Thoracic aorta (tissue), 2 donors: ENCODE results near the gene SLC28A1. TPM values are rescaled to one million over a fixed set of nuclear protein-coding genes. Genes with fewer than 3 reads are reported as not detected.
"Not testable (repeated sequence)": the region's sequence is repeated elsewhere in the genome, so short reads cannot be mapped to it uniquely, and the experiment has no call there.

ENCODE experiments used
- ATAC-seq: fragments of 150-250 bp; one replicate; pipeline ENCODE4 v1.8.0; 2017; ENCODE audit warnings: low read depth; ENCODE audit not compliant: insufficient number of reproducible peaks, low FRiP score
- DNase-seq: peaks from one replicate; pipeline ENCODE4 v3.0.0-alpha.2; 2020; ENCODE audit warnings: low spot score
- H3K27ac ChIP-seq, 2 donors: fragments of 200-600 bp; sonication (generic); 1 replicate in 1 of 2; 2 replicates in 1 of 2; pipeline ENCODE4 v1.5.1; 2016; ENCODE audit warnings: mild to moderate bottlenecking in 2 of 2, moderate library complexity in 2 of 2
- H3K27me3 ChIP-seq: fragments of 200-600 bp; sonication (generic); replicated peaks from 2 replicates; pipeline ENCODE4 v1.6.0; 2016; ENCODE audit warnings: mild to moderate bottlenecking; ENCODE audit not compliant: insufficient read depth
- H3K36me3 ChIP-seq: fragments of 200-600 bp; sonication (generic); one replicate; pipeline ENCODE4 v1.5.1; 2016
- H3K4me1 ChIP-seq, 2 donors: fragments of 200-600 bp; sonication (generic); 1 replicate in 1 of 2; 2 replicates in 1 of 2; pipeline versions ENCODE4 v1.5.1 to v1.6.0; 2016; ENCODE audit warnings: low read depth in 2 of 2, mild to moderate bottlenecking in 1 of 2; ENCODE audit not compliant: control insufficient read depth in 1 of 2
- H3K4me3 ChIP-seq: fragments of 200-600 bp; sonication (generic); 2 replicates; pipeline ENCODE4 v1.5.1; 2016; ENCODE audit warnings: mild to moderate bottlenecking
- H3K9me3 ChIP-seq: fragments of 200-600 bp; sonication (generic); 2 replicates; pipeline ENCODE4 v1.5.1; 2016
- total RNA-seq, 2 donors: library from RNA; depleted of rRNA; stranded (reverse); fragments of >200 nt; gene quantifications; one replicate each; pipeline versions ENCODE4 v1.1.0 to v1.2.3, GENCODE V29; 2016
- TF ChIP-seq, protein P1 (sequence below): fragments of 200-600 bp; sonication (generic); IDR thresholded peaks from one replicate; pipeline ENCODE4 v1.5.1; 2019; ENCODE audit warnings: antibody characterized with exemption

SLC28A1 gene
- total RNA-seq, 2 donors from 2014 or later, result 0.41 to 1.6 TPM

DNA sequence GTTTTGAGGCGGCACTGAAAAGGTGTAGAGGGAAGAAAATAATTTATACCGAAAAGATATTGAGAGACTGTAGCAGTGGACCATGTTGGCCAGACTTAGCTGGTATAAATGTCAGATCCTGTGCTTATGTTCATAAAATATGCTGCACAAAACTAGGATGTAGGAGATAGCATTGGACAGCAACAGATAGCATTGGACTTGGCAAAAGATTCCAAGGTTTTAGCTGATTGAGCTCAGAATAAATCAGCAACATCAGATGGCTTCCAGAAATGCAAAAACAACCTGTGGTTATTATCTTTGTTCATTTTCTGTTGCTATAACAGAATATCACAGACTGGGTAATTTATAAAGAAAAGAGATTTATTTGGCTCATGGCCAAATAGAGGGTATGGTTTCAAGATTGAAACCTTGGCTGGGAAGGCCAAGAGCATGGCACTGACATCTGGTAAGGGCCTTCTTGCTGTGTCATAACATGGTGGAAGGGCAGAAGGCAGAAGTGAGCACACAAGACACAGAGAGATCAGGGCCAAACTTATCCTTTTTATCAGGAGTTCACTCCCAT is 34.7 kb downstream of the SLC28A1 start:
- no peak for ATAC-seq
- Histone ChIP-seq H3K4me1 (peaks cover 18 to 35% of the 10 kb centered on the region in 2 donors), H3K27me3 (no peaks in the 10 kb centered on the region), H3K9me3 (no peaks in the 10 kb centered on the region), H3K27ac (no peak overlapping the region), H3K4me3 (no peak overlapping the region), H3K36me3 (no peaks in the 10 kb centered on the region)
- TF ChIP-seq, protein P1, sequence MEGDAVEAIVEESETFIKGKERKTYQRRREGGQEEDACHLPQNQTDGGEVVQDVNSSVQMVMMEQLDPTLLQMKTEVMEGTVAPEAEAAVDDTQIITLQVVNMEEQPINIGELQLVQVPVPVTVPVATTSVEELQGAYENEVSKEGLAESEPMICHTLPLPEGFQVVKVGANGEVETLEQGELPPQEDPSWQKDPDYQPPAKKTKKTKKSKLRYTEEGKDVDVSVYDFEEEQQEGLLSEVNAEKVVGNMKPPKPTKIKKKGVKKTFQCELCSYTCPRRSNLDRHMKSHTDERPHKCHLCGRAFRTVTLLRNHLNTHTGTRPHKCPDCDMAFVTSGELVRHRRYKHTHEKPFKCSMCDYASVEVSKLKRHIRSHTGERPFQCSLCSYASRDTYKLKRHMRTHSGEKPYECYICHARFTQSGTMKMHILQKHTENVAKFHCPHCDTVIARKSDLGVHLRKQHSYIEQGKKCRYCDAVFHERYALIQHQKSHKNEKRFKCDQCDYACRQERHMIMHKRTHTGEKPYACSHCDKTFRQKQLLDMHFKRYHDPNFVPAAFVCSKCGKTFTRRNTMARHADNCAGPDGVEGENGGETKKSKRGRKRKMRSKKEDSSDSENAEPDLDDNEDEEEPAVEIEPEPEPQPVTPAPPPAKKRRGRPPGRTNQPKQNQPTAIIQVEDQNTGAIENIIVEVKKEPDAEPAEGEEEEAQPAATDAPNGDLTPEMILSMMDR, result no peak
- DNase-seq, result no peak

DNA sequence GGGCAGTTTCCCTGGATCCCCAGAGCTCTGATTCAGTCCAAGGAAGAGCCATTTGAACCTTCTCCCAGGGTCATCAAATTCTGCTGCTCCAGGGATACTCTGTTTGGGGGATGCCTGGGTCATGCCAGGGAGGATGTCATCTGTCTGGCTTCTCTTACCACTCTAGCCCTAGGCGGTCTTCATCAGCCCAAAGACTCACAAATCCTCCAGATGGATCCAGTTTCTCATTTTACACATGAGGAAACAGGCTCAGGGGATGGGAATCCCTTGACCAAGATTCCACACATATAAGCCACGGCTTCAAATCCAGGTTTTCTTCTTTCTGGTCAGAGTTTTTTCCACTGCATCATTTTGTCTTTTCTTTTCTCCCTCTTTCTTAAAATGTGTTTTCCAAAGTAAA is 36.7 kb downstream of the SLC28A1 start:
- TF ChIP-seq, protein P1, result no peak
- H3K27me3 ChIP-seq, result no peaks in the 10 kb centered on the region
- H3K4me3 ChIP-seq, result no peak overlapping the region
- peaks cover 11 to 27% of the 10 kb centered on the region in 2 donors for H3K4me1 ChIP-seq
- ATAC-seq (no peak), DNase-seq (no peak)
- H3K27ac ChIP-seq, result peak overlapping the region; percentile 8 to 10
- H3K9me3 ChIP-seq, result no peaks in the 10 kb centered on the region
- no peaks in the 10 kb centered on the region for H3K36me3 ChIP-seq

DNA sequence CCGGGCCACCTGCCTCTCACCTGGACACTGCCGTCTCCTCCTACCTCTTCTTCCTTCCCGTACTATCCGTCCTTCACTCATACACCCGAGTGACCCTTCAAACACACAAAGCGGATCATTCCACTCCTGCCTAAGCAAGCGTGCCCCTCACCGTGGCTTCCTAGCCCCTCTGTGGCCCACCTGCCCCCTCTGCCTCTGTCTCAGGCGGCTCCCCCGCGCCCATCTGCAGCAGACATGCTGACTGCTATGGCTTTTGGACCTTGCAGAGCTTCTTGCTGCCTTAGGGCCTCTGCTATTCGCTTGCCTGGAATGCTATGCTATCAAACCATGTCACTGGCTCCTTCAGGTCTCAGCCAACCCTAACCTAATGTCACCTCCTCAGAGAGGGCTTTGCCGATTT is 38.1 kb downstream of the SLC28A1 start:
- H3K4me3 ChIP-seq, result no peak overlapping the region
- TF ChIP-seq, protein P1, result no peak
- no peak overlapping the region for H3K27ac ChIP-seq
- no peaks in the 10 kb centered on the region for H3K27me3 ChIP-seq
- peaks cover 15 to 21% of the 10 kb centered on the region in 2 donors for H3K4me1 ChIP-seq
- H3K9me3 ChIP-seq, result no peaks in the 10 kb centered on the region
- ATAC-seq, result no peak
- no peak for DNase-seq
- no peaks in the 10 kb centered on the region for H3K36me3 ChIP-seq

DNA sequence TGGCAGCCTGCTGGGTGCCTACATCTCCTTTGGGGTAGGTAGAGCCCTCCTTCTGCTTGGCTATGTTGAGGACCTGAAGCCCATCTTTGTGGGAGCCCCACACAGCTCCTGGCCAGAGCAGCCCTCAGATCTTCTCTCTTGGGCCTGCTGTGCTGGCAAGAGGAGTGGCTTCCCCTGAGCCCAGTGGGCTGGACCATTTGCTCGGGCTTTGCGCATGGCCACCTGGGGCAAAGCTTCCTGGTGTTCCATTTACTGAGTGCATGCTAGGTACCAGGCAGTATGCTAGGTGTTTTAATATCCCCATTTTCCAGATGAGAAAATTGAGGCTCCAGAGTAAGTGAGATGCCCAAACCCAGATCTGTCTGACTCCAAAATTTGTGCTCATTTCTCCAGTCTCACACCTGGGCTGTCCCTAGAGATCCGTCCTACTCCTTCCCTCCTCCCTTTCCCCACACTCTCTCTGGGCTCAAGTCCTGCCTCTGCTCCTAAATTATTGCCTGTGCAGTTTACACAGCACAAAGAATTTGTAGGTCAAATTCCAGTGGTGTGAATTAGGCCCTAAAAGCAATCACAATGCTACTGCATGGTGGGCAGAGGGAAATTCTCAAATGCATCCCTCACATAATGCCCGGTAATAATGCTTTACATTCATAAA is 39.7 kb downstream of the SLC28A1 start:
- H3K4me3 ChIP-seq, result no peak overlapping the region
- TF ChIP-seq, protein P1, result no peak
- H3K4me1 ChIP-seq, result peaks cover 20 to 24% of the 10 kb centered on the region in 2 donors
- peak overlapping the region in 1 of 2 donors; percentile 73 for H3K27ac ChIP-seq
- DNase-seq (no peak), ATAC-seq (no peak)
- no peaks in the 10 kb centered on the region for H3K27me3 ChIP-seq
- H3K9me3 ChIP-seq, result no peaks in the 10 kb centered on the region
- H3K36me3 ChIP-seq, result no peaks in the 10 kb centered on the region

DNA sequence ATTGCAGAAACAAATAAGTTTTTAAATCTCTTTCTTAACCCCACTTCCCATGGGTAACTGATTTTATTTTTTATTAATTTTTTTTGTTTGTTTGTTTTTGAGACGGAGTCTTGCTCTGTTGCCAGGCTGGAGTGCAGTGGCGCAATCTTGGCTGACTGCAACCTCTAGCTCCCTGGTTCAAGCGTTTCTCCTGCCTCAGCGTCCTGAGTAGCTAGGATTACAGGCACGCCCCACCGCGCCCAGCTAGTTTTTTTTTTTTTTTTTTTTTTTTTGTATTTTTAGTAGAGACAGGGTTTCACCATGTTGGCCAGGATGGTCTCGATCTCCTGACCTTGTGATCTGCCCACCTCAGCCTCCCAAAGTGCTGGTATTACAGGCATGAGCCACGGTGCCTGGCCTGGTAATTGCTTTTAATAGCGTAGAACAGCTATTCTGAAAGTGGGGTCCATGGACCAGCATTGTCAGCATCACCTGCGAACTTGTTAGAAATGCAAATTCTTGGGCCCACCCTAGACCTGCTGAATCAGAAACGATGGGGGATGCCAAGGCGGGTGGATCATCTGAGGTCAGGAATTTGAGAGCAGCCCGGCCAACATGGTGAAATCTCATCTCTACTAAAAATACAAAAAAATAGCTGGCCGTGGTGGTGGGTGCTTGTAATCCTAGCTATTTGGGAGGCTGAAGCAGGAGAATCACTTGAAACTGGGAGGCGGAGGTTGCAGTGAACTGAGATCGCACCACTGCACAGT is 40.5 kb downstream of the SLC28A1 start:
- not testable (repeated sequence) for H3K9me3 ChIP-seq, H3K4me3 ChIP-seq, ATAC-seq, DNase-seq, H3K27me3 ChIP-seq, H3K36me3 ChIP-seq
- peaks cover 20 to 24% of the 10 kb centered on the region in 2 donors for H3K4me1 ChIP-seq
- H3K27ac ChIP-seq, result peak overlapping the region in 1 of 2 donors; percentile 73
